Measurements from ENCODE around the gene PSMD4.
A peak's percentile ranks its signal among the peaks of the same experiment; 100 is the strongest.
"Not testable (repeated sequence)": the region's sequence is repeated elsewhere in the genome, so short reads cannot be mapped to it uniquely, and the experiment has no call there.

PSMD4 gene

GRCh38 chr1:151273924-151274466 lies 19.5 kb downstream of the PSMD4 start:
- DNase-seq (ENCODE audit: low read depth, low spot score), result no peak

DNA sequence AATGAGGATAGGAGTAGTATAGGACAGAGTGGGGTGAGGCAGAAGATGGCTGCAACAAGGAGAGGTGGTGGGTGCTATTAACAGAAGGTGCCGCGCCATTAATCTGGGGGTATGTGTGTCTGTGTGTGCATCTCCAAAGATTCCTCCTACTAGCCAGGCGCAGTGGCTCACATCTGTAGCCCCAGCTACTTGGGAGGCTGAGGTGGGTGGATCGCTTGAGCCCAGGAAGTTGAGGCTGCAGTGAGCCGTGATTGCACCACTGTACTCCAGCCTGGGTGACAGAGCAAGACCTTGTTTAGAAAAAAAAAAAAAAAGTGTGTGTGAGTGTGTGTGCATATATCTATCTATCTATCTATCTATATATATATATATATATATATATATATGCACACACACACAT lies 20.8 kb downstream of the PSMD4 start:
- not testable (repeated sequence) for DNase-seq (ENCODE audit: low read depth, low spot score)

- DNase-seq (ENCODE audit: low read depth, low spot score), result no peak
Observed at GRCh38 chr1:151277249-151277648, 22.7 kb downstream of the PSMD4 start.

DNA sequence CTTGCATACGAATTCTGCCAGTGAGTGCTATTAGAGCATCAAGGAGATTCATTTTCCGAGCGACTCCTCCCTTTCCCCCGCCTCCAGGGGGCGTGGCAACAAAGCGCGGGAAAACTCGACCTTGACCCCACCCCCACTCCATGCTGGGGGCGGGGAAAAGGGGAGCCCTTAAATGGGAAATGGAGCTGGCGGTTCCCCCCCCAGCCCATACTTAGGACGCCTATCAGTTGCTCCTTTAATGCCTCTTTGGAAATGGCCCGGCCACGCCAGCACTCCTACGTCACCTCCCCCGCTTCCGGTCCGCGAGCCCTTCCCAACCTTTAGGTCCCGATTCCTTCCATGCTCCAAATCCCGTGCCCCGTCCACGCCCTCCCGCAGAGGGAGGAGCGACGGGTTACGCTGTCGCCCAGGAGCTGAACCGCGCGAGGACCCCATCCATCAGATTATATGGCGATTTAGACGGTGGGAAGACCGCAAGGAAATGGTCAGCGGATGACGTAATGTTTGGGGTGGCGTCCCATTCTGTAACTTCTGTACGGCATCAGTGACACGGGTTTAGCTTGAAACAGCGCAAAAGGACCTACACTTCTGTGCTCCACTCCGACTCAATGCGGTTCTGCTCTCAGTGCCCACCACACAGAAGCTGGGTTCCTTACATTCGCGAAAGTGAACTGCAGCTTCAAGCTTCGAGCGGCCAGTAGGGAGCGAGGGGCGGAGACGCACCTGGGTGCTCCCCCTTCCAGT lies 26.9 kb downstream of the PSMD4 start:
- DNase-seq (ENCODE audit: low read depth, low spot score), result peak; percentile 96

GRCh38 chr1:151281969-151282882 lies 27.7 kb downstream of the PSMD4 start, which contains the start of gene ZNF687:
TSS of gene ZNF687 (plus strand) at chr1:151282299. CDS start at chr1:151286292, 3,993 bp downstream.
- peak; percentile 97 for DNase-seq (ENCODE audit: low read depth, low spot score)

DNA sequence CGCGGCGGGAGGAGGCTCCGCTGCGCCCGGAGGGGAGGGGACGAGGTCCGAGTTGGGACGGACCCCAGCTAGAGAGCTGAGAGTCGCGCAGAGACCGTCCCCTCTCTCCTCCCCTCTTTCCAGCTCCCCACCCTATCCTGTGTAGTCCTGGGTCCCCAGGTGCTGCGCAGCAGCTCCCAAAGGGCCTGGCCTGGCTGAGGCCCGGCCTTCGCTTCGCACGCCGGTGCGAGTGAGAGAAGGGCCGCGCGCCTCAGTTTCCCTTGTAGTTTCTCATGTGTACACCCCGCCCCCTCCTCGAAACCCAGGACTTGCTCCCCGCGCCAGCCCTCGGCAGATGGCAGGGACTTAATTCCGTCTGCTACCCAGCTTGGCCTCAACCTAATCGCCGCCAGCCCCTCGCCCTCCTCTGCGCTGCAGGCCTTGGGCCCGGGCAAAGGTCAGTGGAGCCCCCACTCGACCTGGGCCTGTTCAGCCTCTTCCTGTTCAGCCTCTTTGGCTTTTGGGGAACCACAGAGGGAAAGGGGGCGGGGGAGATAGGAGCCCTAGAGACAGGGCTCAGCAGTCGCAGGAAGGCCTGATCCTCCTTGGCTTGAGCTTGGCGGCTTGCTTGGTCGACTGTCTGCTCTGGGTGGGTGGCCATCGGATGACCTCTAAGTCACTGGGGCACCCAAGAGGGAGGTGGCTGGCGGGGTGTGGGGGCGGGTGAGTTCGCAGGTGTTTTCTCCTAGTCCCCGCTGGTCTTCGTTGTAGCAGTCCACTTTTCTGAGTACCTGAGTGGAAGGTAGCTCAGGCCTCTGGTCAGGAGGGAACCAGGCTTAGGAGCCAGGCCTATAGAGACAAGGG lies 28.6 kb downstream of the PSMD4 start:
- no peak for DNase-seq (ENCODE audit: low read depth, low spot score)

GRCh38 chr1:151284013-151284577 lies 29.6 kb downstream of the PSMD4 start:
- no peak for DNase-seq (ENCODE audit: low read depth, low spot score)

DNA sequence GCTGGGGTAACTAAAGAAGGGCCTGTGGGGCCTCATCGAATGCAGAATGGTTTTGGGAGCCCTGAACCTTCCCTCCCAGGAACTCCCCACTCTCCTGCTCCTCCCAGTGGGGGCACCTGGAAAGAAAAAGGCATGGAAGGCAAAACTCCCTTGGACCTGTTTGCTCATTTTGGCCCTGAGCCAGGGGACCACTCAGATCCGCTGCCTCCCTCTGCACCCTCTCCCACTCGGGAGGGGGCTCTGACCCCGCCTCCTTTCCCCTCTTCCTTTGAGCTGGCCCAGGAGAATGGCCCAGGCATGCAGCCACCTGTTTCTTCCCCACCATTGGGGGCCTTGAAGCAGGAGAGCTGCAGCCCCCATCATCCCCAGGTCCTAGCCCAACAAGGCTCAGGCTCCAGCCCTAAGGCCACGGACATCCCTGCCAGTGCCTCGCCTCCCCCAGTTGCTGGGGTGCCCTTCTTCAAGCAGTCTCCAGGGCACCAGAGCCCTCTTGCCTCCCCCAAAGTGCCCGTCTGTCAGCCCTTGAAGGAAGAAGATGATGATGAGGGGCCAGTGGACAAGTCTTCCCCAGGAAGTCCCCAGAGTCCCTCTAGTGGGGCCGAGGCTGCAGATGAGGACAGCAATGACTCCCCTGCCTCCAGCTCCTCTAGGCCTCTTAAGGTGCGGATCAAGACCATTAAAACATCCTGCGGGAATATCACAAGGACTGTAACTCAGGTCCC lies 32.2 kb downstream of the PSMD4 start:
- no peak for DNase-seq (ENCODE audit: low read depth, low spot score)

DNA sequence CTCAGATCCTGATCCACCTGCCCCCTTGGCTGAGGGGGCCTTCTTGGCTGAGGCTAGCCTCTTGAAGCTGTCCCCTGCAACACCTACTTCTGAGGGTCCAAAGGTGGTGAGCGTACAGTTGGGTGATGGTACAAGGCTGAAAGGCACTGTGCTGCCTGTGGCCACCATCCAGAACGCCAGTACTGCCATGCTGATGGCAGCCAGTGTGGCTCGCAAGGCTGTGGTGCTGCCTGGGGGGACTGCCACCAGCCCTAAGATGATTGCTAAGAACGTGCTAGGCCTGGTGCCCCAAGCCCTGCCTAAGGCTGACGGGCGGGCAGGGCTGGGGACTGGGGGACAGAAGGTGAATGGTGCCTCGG lies 32.8 kb downstream of the PSMD4 start:
- no peak for DNase-seq (ENCODE audit: low read depth, low spot score)

GRCh38 chr1:151287767-151288500 lies 33.4 kb downstream of the PSMD4 start:
- no peak for DNase-seq (ENCODE audit: low read depth, low spot score)

- no peak for DNase-seq (ENCODE audit: low read depth, low spot score)
Observed at GRCh38 chr1:151288502-151288901, 34.0 kb downstream of the PSMD4 start.

DNA sequence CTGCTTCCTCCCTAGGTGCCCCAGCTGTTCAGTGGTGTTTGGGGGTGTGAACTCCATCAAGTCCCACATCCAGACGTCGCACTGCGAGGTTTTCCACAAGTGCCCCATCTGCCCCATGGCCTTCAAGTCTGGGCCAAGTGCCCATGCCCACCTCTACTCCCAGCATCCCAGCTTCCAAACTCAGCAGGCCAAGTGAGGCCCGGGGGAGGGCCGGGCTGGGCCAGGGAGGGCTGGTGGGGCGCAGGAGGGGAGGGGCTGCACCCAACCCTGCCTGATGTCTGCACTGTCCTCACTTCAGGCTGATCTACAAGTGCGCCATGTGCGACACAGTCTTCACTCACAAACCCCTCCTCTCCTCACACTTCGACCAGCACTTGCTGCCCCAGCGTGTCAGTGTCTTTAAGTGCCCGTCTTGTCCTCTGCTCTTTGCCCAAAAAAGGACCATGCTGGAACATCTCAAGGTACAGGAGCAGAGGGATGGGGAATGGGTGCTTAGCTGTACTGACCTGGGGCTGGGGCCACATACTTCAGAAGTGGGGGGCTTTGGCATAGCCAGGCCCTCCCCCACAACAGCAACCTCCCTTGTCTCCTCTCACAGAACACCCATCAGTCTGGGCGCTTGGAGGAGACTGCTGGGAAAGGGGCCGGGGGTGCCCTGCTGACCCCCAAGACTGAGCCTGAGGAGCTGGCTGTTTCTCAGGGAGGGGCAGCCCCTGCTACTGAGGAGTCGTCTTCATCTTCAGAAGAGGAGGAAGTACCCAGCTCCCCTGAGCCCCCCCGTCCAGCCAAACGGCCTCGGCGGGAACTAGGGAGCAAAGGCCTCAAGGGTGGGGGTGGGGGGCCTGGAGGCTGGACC lies 34.8 kb downstream of the PSMD4 start:
- DNase-seq (ENCODE audit: low read depth, low spot score), result no peak

GRCh38 chr1:151289991-151290708 lies 35.6 kb downstream of the PSMD4 start:
- no peak for DNase-seq (ENCODE audit: low read depth, low spot score)

- no peak for DNase-seq (ENCODE audit: low read depth, low spot score)
Observed at GRCh38 chr1:151290709-151291303, 36.3 kb downstream of the PSMD4 start.

DNA sequence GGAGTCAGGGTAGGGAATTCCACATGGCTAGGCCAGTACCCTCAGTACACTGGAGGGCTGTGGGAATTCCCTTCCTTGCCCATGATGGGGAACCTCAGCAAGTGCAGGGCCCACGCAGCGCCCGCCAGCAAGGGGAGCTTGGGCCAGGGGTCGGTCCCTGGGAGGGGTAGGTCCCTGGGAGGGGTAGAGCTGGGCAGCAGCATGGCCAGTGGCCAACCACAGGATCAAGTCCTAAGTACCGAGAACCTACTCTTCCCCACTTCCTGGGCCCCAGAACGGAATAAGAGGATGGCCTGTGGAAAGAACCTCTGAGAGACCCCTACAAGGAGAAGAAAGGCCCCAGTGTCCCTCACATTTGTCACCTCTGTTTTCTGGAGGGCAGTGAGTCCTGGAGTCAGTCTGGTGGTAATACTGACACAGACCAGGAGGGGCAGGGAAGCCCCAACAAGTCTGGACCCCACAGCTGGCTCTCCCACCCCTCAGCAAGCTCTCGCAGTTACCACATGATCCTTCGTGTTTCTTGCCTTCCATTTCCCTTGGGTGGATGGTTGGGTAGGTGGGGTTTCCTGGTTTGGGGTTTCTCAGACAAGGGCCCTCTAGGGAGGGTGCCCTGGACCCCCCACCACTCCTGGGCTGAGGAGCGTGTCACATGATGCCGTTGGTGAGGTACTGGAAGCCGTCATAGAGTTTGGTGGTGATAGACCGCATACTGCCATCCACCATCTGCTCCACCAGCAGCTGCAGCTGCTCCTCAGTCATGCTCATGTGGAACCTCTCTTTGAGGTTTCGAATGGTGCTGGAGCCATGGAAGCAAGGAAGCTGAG lies 37.9 kb downstream of the PSMD4 start:
- no peak for DNase-seq (ENCODE audit: low read depth, low spot score)

GRCh38 chr1:151293093-151293492 lies 38.6 kb downstream of the PSMD4 start:
- no peak for DNase-seq (ENCODE audit: low read depth, low spot score)

All from activated CD4-positive, CD25-positive, alpha-beta regulatory T cell treated with anti-CD3 and anti-CD28 coated beads, Interleukin-2, amount 50 U/mL, for 16 hours (primary cell).